GM21825 (cell line): ENCODE measurements around the gene CNOT3.
A peak's percentile ranks its signal among the peaks of the same experiment; 100 is the strongest.

Experiments used
- ATAC-seq: cut with Tn5 transposase; IDR thresholded peaks from one replicate; pipeline ENCODE4 v1.9.1; 2021; ENCODE audit warnings: mild to moderate bottlenecking, moderate library complexity; ENCODE audit not compliant: unreplicated experiment

The CNOT3 gene

GRCh38 chr19:54147676-54148075 lies 10.1 kb downstream of the CNOT3 start:
- ATAC-seq = no peak

GRCh38 chr19:54148158-54148557 lies 10.6 kb downstream of the CNOT3 start:
- ATAC-seq = no peak

- ATAC-seq = no peak
Measured at GRCh38 chr19:54149021-54149812, 11.7 kb downstream of the CNOT3 start.

GRCh38 chr19:54151362-54152035 lies 13.9 kb downstream of the CNOT3 start:
- no peak for ATAC-seq

GRCh38 chr19:54152267-54152666 lies 14.7 kb downstream of the CNOT3 start:
- no peak for ATAC-seq

- ATAC-seq = no peak
Measured at GRCh38 chr19:54152878-54153524, 15.4 kb downstream of the CNOT3 start.

GRCh38 chr19:54153731-54154326 lies 16.3 kb downstream of the CNOT3 start:
- ATAC-seq = no peak

- no peak for ATAC-seq
Measured at GRCh38 chr19:54154603-54155345, 17.2 kb downstream of the CNOT3 start.

- no peak for ATAC-seq
Measured at GRCh38 chr19:54155694-54156093, 18.1 kb downstream of the CNOT3 start.

- ATAC-seq = no peak
Measured at GRCh38 chr19:54156490-54156889, 18.9 kb downstream of the CNOT3 start.

- no peak for ATAC-seq
Measured at GRCh38 chr19:54156953-54157352, 19.4 kb downstream of the CNOT3 start.

- ATAC-seq = no peak
Measured at GRCh38 chr19:54158812-54159351, 21.3 kb downstream of the CNOT3 start.

GRCh38 chr19:54159352-54160181 lies 22.0 kb downstream of the CNOT3 start, which contains the start of gene LENG1:
TSS of gene LENG1 (minus strand) at chr19:54159721. CDS start at chr19:54159695, 26 bp downstream.
- ATAC-seq = peak; percentile 79

- ATAC-seq = peak; percentile 1
Measured at GRCh38 chr19:54160182-54160811, 22.7 kb downstream of the CNOT3 start.

GRCh38 chr19:54160854-54161253 lies 23.3 kb downstream of the CNOT3 start:
- no peak for ATAC-seq

GRCh38 chr19:54162241-54162805 lies 24.8 kb downstream of the CNOT3 start:
- no peak for ATAC-seq

- ATAC-seq = no peak
Measured at GRCh38 chr19:54162884-54163283, 25.3 kb downstream of the CNOT3 start.

- ATAC-seq = no peak
Measured at GRCh38 chr19:54164369-54165068, 27.0 kb downstream of the CNOT3 start.
